GM19035 (cell line): ENCODE data around the gene MCTP1.

Experiments used
- ATAC-seq: cut with Tn5 transposase; IDR thresholded peaks from one replicate; pipeline ENCODE4 v1.9.1; 2021; ENCODE audit not compliant: unreplicated experiment

MCTP1 gene

DNA sequence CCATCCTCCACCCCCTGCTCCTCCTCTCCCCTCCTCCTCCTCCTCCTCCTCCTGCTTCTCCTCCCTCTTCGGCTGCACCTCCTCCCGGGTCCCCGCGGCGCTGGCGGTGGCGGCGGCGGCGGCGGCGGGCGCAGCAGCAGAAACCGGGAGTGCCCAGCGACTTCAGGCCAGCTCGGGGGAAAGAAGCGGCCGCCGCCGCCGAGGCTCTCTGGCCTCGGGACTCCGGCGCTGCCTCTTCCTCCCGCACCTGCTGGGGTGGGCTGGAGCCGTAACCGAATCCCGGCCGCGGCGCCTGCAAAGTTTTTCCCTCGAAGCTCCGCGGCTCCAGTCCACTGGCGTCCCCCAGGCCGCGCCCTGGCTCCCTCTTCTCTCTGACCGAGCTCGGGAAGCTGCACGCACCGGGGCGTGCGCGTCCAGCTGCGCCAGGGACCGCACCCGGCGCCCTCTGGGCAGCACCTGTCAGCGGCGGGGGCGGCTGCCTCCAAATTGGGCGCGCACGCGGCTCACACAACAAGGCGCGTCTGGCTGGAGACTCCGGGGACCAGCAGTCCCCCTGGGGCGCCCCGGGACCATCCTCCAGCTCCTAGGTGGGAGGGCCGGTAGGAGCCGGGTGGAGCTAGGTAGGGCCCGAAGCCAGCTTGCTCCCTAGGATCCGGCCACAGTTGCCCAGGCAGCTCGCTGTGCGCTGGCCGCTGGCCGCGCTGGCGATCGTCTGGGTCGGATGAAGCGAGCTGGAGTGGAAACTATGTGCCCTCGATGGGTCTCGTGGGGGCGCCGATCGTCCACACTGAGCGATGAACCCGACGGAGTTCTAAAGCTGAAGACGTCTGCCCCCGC, at the start of gene MCTP1:
MCTP1 (minus strand) TSS at position 523 of the 837 bp plus-strand sequence.
- ATAC-seq: peak; percentile 23

- ATAC-seq: no peak
Observed at GRCh38 chr5:95332158-95332557, 47.3 kb upstream of the MCTP1 start.

DNA sequence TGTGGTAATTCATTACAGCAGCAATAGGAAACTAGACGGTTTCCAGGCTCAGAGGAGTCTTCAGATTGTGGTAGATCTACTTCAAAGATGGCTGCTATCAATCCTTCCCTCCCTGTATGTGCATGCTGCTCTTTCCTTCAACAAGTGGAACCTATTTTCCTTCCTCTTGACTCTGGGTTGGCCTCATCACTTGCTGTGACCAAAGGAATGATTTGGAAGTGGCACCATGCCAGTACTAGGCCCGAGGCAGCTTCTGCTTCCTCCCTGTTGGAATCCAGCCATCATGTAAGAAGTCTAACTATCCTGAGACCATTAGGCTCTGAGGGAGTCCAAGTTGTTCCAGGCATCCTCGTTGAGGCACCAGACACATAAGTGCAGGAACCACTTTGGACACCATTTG, 46.5 kb upstream of the MCTP1 start:
- ATAC-seq: no peak

DNA sequence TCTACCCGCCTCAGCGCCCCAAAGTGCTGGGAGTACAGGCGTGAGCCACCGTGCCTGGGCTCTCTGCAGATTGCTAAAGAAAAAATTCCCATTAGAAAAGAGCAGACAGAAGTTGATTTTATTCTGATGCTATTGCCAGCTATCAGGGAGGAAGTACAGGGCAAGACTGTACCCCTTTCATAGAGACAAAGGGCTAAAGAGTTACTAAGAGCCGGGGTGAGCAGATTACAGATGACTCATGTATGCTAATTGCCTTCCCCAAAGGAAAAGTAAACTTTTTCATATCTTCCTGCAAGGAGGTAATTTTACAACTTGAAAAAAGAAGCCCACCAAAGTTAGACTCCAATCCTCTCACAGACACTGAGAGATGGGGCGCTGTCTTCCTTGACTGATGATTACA, 42.3 kb upstream of the MCTP1 start:
- ATAC-seq: no peak

GRCh38 chr5:95317687-95318086, 32.8 kb upstream of the MCTP1 start:
- no peak for ATAC-seq

DNA sequence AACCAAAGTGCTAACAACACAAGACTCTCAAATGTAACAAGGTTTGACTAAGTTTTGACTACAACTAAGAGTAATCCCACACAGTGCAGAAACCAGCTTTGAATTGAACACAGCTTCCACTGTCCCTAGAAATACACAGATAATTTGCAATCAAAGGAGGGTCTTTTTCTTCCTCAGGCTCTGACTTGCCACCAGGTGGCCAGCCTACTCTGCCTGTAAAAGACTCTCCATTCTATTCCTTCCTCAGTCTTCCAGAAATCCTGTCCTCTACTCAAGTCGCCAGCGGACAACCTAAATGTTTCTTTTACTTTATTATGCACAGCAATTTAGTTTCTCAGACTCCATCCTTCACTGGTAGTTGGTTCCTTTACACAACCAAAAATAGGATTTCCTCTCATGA, 32.2 kb upstream of the MCTP1 start:
- no peak for ATAC-seq

DNA sequence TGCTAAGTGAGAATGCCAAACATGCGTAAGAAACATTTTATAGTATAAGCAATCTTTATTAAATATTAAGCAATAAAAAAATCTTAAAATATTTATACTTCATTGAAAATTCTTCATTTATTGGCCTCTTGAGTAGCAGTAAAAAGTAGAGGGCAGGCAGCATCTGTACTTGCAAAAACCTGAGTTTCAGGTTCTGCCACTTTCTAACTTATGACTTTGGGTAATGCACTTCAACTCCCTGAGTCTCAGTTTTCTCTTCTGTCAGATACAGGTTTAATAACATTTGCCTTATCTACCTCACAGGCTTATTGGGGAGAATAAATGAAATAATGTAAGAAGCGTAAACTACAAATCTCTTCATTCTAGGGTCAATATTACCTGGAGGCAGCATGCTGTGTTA, 19.8 kb upstream of the MCTP1 start:
- no peak for ATAC-seq

DNA sequence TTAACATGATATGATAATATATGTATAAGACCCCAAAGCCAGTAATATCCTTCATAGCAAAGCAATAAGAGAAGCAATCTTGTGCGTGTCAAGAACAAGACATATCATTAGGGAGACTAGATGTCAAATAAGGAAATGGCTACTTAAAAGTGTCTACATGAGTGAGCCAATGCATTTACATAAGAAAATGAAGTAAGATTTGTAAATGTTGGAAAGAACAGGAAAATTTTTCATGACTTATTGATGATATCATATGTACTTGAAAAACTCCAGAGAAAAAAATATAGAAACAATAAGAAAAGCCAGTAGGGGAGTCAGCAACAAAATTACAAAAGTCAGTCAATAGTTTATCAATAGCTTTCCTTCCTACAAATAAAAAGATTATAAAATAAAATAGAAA, 13.8 kb upstream of the MCTP1 start:
- no peak for ATAC-seq

DNA sequence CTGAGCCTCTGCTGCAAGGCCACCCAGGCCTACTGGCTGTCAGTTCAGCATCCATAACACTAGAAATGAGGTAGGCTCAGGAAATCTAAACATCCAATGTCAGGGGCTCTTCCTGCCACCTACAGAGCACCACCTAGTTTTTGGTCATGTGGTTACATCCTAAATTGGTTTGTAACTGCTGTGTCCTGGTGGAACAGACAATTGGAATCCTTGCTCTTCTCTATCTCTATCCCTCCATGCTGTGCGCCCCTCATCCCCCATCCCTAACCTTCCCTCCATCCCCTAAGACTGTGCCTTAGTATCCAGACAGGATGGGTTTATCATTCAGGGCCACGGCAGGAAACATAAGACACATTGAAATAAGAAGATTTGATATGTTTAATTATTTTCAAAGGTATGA, 11.4 kb upstream of the MCTP1 start:
- ATAC-seq: no peak

GRCh38 chr5:95285409-95285755, 488 bp upstream of the MCTP1 start:
- no peak for ATAC-seq

GRCh38 chr5:95283761-95284571, 928 bp downstream of the MCTP1 start:
- peak; percentile 50 for ATAC-seq

DNA sequence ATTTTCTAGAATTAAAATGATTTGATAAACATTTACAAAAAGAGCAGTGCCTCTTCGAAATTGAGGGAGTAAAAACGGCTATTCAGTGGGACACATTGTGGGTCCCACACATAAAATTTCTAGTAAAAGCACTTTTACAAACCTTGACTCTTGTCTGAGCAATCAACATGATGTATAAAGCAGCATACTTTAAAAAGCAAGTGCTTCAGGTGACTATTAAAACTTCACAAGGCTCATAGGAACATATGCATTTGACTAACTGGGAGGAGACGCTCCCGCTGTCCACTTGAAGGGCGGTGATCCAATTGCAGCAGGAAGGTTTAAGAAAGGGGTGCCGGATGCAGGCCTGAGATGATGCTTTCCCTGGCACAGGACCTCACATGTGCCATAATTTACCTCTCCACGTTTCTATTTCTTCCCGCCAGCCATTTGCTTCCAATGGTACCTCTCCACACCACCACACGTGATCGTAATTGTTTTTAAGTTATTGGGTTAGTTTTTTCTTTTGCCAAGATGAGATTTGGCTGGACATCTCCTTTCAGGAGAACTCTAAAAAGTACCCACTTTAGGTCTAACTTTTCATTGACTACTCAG, 1.8 kb downstream of the MCTP1 start:
- ATAC-seq: no peak

DNA sequence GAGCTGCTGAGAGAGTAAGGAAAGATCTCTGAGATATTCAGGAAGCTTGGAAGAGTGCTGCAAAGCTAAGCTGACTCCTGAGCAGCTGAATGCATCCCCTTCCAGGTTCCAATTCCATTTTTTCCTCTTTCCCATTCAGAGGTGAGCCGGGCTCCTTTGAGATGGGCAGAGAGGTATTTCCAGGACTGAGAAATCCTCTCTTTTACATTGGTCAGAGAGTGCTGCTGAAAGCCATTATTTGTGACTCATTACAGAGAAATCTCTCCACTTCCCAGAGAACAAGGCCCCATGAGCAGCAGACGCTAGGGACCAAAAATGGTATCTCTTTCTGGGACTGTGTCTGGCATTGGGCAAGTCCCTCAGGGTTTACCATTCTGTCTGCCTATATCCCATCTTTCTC, 3.7 kb downstream of the MCTP1 start:
- no peak for ATAC-seq

DNA sequence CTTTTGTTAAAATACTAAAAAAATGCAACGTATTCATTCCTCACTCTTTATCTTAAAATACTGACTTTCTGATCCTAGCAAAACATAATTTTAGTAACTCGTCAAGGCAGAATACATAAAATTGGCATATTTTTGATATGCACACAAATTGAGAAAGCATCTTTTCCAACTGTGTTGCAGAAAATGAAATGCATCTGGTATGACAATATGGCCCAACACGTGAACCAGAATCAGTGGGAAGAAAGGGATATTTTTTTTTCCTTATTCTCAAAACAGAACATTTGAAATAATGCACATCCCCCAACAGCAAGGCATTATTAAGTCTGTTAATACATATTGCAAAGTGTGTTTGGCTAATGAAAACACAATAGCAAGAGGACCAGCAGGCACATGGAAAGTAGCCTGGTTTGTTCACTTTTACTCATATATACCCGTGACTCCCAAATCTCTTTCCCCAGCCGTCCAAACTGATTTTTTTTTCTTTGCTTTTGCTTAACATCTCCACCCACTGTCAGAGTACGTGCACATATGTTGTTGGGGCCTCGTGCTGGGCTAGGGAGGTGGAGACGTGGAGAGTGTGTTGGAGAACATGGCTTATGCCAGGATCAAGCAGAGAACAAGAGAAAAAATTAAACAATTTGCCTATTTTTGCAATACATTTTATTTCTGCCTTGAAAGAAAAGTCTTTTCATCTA, 4.3 kb downstream of the MCTP1 start:
- ATAC-seq: no peak

- no peak for ATAC-seq
Observed at GRCh38 chr5:95274011-95274410, 10.9 kb downstream of the MCTP1 start.

DNA sequence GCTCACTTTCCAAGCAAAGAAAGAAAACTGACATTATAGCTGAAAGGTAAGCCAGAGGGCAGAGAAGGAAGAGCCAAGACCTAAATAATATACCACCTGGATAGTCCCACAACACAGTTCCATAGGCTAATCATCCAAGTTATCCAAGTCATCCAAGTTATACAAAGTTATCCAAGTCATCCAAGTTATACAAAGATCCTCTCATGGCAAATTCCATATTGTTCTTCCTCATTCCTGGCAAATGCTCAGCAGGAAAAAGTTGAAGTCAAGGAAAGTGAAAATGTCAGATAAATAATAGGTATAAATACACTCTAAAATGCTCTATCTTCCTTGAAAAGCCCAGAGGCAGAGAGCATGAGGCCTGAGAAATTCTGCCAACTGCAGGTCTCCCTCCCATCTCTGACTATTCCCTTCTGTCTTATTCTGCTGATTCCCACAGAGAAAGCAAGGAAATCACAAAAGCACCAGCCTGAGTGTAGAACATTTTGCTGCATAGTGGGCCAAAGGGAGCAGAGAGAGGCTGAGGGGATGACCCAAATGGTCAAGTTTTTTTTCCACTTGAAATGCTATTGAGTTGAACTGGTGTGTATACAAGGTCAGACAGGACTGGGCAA, 12.5 kb downstream of the MCTP1 start:
- no peak for ATAC-seq

DNA sequence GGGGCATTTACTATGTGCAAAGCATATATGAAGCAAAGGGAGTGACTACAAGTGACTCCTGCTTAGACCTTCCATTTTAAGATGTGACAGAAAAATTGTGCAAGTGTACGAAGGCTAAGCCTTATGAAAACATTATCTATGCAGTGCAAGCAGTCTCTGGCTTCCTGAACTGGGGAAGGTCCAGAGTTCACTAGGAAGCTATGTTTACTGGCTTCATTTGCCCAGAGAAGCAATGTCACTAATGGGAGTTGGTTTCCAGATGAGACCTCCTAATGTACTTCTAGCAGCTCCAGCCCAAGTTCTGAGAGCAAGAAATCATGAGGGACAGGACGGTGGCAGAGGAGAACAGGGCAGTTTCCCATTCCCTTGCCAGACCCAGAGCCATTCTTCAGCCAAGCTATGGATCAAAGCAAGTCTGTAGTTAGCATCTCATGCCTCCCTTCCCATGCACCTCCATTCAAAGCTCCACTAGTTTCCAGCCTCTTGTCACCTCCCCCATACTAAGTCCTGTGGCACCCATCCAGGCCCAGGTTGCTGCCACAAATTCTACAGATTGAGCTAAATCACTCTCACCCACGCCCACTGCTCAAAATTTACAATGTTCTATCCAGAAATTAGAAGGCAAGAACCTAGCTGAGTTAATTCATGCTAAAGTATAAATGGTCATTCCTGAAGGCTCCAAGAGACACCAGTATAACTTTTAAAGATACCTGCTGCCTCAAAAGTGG, 21.8 kb downstream of the MCTP1 start:
- ATAC-seq: no peak

DNA sequence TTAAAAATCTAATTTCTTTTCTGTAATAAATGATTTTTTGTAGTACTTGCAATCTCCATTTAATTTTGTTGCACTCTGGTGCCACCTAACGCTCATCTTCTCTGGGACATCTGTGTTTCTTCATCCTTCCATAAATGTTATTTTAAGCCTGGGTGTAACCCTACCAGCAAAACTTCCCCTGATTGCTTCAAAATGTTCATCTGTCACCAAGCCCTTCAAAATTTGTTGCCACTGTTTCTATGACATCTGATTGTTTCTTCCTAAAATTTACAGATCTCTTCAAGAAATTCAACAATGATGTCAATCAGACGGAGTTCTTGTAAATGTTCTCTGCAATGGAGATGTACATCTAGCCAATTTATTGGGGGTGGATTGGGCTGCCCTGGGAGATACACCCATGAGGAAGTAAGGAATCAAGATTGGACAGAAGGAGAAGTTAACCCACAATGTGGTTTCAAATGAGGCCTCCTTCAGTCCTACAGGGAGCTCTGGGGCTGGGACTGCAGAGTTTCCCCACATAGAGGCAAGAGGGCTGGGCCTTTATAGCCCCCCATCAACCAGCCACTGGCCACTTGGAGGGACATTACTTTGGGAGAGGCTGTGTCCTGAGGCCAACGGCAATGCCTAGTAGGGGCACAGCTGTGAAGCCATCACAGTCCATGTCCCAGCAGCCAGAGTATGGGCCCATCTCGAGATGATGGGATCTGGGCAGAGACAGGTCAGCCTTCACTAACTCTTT, 23.3 kb downstream of the MCTP1 start:
- ATAC-seq: no peak

GRCh38 chr5:95256991-95257390, 27.9 kb downstream of the MCTP1 start:
- no peak for ATAC-seq

- no peak for ATAC-seq
Observed at GRCh38 chr5:95256446-95256845, 28.4 kb downstream of the MCTP1 start.
